Measurements from ENCODE around the gene RIPOR2. TPM values are rescaled to one million over a fixed set of nuclear protein-coding genes. Genes with fewer than 3 reads are reported as not detected.

The RIPOR2 gene
- total RNA-seq, 1 donor = 0.72 TPM

DNA sequence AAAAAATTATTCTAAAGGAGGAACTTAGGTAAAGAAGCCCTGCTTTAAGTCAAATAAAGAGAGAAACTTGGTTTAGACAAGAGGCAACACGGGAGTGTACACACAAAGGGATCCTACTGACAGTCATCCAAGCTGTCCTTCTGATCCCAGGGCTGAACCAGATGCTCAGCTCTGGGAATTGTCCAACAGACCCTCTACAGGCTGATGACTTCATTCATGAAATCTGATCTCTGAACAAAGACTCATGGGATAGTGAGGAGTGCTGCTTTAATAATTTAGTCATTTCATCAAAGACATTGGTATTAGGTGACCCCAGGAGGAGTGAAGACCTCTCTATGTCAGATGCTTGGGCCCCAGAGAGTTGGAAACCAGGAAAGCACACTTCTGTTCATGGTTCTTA lies 71.4 kb downstream of the RIPOR2 start:
- no peak for DNase-seq (ENCODE audit: low read depth)
- H3K4me3 ChIP-seq (ENCODE audit: low read depth, low read length) = no peak overlapping the region
- TF ChIP-seq, protein P1, sequence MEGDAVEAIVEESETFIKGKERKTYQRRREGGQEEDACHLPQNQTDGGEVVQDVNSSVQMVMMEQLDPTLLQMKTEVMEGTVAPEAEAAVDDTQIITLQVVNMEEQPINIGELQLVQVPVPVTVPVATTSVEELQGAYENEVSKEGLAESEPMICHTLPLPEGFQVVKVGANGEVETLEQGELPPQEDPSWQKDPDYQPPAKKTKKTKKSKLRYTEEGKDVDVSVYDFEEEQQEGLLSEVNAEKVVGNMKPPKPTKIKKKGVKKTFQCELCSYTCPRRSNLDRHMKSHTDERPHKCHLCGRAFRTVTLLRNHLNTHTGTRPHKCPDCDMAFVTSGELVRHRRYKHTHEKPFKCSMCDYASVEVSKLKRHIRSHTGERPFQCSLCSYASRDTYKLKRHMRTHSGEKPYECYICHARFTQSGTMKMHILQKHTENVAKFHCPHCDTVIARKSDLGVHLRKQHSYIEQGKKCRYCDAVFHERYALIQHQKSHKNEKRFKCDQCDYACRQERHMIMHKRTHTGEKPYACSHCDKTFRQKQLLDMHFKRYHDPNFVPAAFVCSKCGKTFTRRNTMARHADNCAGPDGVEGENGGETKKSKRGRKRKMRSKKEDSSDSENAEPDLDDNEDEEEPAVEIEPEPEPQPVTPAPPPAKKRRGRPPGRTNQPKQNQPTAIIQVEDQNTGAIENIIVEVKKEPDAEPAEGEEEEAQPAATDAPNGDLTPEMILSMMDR (IDR thresholded peaks at IDR 0.05; ENCODE audit: insufficient read depth, low read length) = no peak

DNA sequence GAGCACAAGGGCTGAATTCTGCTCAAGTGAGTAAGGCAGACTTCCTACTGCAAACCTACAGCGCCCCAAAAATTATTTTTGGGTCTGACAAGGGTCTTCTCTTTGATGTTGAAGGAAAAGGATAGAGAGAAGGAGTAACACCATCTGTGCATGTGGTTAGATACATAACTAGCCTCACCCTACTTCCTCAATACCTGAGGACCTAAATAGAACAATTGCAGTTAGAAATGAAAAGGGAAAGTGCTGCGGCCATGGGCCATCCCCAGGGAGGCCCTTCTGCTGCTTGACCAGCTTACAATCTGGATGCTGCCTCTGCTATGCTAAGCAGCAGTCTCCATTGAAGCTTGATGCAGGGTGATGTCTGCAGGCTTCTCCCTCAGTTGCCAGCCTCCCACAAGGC lies 73.8 kb downstream of the RIPOR2 start:
- no peak overlapping the region for H3K4me3 ChIP-seq (ENCODE audit: low read depth, low read length)
- TF ChIP-seq, protein P1 (IDR thresholded peaks at IDR 0.05; ENCODE audit: insufficient read depth, low read length) = no peak
- no peak for DNase-seq (ENCODE audit: low read depth)

DNA sequence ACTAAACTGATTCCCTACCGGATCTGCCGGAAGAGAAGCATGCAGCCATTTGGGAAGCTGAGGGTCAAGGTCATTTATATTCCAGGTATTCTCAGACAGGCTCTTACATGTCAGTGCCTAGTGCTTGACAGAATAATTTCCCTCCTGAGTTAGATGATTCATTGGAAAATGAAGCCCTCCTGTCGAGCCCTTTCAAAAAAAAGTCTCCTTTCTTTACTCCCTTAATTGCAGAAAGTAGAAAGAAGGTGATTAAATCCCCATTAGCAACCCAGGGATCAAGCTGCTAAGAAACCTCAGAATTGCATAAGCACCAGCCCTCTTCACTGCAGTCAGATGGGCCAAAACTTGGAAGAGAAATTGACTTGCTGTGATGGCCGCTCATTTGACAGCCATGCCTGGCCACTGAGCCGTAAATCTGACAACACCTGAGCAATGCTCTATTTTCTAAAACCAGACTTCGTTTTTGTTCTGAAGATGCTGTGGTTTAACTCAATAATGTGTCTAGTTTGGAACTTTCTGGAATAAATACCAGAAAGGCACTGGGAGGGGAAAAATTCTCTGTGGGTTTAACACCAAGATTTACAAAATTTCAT lies 76.1 kb downstream of the RIPOR2 start:
- TF ChIP-seq, protein P1 (IDR thresholded peaks at IDR 0.05; ENCODE audit: insufficient read depth, low read length) = no peak
- DNase-seq (ENCODE audit: low read depth) = no peak
- H3K4me3 ChIP-seq (ENCODE audit: low read depth, low read length) = no peak overlapping the region

DNA sequence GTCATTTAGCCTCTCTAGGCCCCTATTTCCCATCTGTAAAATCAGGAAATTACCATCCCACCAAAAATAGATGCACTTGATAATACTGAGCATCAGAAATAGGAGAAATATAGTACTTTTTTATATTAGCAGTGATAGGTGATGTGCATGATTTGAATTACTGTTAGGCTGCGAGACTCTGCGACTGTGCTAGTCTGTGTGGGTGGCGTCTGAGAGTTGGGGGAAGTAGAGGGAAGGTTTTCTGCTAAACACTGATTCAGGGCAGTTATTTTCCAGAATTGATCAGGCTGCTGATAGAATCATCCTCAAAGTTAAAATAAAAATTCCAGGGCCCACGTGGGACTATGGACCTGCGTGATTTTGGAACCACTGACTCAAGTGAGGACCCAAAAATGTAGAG lies 76.6 kb downstream of the RIPOR2 start:
- DNase-seq (ENCODE audit: low read depth) = no peak
- H3K4me3 ChIP-seq (ENCODE audit: low read depth, low read length) = no peak overlapping the region

DNA sequence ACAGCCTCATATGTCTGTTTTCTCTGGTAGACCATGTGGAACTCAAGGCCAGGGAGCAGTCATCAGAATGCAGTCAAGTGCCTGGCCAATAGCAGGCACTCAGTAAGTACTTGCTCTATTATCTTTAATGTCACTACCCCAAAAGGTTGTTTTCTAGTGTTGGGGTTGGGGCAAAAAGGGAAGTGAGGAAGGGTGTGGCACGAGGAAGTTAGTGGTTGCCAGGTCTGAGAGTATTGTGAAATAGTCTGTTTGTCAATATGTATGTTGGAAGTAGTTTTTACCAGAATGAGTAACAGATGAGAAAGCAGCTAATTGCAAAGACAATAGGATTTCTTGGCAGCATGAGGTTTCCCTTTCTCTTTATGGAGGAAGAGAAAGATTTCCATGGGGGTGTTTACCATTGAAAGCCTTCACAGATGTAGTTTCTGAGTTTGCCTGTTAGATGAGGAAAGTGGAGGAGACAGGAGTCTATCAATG lies 77.5 kb downstream of the RIPOR2 start:
- TF ChIP-seq, protein P1 (IDR thresholded peaks at IDR 0.05; ENCODE audit: insufficient read depth, low read length) = no peak
- no peak overlapping the region for H3K4me3 ChIP-seq (ENCODE audit: low read depth, low read length)
- peak; percentile 53 for DNase-seq (ENCODE audit: low read depth)

More for the DNA sequence above, 76.6 kb downstream of the RIPOR2 start:
- TF ChIP-seq, protein P1 (IDR thresholded peaks at IDR 0.05; ENCODE audit: insufficient read depth, low read length) = no peak

DNA sequence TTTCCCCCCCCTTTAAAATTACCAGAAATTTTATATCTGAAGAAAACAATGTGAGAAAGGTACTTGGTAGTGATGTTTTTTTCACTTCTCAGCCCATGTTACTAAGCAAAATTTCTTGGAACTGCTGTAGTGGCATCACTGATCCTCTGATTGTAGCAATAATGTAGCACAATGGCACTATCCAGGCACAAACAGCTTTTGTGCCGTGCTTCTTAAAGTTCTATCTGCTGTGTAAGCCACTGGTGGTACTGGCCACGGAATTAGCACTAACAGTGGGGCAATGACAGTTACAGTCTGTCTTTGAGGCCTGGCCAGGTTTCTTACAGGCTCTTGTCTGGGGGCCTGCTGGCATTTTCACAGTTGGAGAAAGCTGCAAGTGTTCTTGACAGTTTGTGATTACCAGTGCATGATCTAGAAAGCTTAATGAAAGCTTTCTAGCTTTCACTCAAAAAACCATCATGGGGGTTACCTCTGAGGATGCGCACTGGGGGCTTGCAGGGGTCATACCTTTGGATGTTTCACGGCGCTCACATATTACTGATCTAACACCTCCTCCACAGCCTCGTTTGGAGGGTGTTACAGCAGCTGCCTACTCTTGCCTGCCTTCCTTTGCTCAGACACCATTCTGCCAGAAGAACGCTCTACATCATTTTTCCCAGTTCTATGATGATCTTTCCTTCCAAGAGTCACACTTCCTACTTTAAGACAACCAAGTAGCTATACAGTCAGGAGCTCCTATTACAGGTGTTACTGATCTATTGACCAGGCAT lies 78.7 kb downstream of the RIPOR2 start:
- no peak for DNase-seq (ENCODE audit: low read depth)
- TF ChIP-seq, protein P1 (IDR thresholded peaks at IDR 0.05; ENCODE audit: insufficient read depth, low read length) = no peak
- no peak overlapping the region for H3K4me3 ChIP-seq (ENCODE audit: low read depth, low read length)
